Measurements from ENCODE around the gene ESRP2.

ESRP2 gene

DNA sequence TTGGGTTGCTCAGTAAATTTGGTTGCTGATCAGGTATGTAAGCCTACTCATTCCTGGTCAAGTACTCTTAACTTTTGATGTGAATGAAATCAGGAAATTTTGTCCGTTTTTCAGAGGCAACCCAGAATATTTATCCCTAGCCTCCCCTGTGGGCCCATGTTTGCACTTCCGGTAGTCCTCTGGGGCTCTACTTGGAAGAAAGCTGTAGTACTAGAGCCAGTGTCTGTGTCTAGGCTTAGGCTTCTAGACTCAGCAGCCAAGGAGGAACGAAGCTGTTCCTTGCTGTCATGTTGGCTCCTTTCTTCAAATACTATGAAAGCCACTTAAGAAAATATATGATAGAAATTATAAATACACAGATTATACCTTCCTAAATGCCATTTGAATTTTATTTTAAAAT is 21.2 kb downstream of the ESRP2 start:
- DNase-seq: no peak

DNA sequence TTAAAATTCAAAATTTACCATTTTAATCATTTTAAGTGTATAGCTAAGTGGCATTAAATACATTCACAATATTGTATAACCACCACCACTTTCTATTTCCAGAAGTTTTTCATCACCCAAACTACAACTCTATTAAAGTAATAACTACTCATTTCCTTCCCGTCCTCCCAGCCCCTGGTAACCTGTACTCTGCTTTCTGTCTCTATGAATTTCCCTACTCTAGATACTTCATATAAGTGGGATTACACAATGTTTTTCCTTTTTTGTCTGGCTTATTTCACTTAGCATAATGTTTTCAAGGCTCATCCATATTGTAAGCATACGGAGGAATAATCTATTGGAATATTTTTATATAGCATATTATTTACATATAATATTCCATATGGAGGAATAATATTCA is 29.7 kb downstream of the ESRP2 start:
- no peak for DNase-seq

DNA sequence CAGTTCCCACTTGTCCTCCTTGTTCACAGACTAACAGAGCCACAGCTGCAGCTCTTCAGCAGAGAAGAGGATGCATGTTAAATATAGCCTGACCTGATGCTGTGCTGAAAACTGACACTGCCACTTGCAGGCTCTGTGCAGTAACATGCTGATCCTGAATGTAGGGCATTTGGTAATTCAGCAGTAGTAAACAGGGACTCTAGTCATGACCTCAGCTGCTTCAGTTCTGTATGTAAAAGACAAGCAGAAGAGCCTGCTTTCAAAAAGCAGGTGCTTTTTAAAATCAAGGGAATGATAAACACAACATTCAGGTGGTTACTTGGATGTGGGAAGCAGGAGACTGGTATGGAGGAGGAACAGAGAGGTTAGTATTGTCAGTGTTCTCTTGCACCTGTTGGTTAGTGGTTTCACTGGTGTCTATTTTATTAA is 33.8 kb downstream of the ESRP2 start:
- no peak for DNase-seq

DNA sequence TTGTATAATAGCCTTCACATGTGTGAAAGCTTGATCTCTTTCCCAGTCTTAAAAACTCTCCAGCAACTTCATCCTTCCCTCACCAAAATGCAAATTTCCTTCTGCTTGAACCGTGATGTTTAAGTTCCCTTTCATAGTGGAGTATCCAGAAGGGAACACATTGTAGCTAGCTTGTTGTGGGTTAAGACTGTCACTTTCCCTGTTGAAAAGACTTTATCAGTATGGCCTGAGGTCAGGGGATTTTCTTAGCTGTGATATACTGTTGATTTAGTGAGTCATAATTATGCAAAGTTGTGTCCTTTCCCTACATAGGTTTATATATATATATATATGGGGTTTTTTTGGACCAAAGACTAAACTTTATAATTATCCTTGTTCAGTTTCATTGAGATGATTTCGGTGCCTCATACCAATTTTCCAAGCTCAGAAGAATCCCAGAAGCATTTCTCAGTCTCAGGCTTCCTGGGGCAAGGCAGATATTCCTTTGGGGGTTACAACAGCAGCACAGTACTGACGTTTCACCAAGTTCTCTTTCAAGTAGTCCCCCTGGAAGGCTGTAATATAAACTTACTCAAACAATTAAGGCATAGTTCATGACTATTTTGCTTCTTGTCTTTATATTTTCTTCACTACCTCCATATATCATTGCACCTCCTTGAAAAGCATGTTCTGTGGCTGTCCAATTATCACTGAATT is 35.7 kb downstream of the ESRP2 start:
- DNase-seq: no peak

DNA sequence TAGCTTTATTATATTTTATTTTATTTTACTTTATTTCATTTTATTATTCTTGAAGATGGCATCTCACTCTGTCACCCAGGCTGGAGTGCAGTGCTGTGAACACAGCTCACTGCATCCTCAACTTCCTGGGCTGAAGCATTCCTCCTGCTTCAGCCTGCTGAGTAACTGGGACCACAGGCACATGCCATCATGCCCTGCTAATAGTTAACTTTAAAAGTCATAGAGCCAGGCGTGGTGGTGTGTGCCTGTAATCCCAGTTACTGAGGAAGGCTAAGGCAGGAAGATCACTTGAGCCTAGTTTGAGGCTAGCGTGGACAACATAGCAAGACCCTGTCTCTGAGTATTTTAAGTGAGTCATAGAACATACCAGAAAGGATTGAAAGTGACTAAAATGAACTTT is 38.7 kb downstream of the ESRP2 start:
- peak; percentile 57 for DNase-seq

DNA sequence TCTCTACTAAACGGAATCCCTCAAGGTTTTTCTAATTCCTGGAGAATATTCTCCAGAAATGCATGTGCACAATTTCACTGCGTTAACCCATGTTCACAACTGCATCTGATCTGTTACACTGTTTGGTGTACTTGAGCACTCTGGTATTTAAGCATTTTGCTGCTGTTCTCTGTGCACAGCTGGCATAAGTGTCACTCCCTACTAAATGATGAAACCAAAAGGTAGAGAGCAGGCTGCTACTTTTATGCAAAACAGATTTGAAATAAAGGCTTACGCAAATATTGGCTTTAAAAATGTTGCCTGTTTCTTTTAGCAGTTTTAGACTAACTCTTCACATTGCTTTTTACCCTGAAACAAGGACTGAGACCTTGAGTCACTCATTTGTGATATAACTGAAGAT is 41.7 kb downstream of the ESRP2 start:
- DNase-seq: no peak

DNA sequence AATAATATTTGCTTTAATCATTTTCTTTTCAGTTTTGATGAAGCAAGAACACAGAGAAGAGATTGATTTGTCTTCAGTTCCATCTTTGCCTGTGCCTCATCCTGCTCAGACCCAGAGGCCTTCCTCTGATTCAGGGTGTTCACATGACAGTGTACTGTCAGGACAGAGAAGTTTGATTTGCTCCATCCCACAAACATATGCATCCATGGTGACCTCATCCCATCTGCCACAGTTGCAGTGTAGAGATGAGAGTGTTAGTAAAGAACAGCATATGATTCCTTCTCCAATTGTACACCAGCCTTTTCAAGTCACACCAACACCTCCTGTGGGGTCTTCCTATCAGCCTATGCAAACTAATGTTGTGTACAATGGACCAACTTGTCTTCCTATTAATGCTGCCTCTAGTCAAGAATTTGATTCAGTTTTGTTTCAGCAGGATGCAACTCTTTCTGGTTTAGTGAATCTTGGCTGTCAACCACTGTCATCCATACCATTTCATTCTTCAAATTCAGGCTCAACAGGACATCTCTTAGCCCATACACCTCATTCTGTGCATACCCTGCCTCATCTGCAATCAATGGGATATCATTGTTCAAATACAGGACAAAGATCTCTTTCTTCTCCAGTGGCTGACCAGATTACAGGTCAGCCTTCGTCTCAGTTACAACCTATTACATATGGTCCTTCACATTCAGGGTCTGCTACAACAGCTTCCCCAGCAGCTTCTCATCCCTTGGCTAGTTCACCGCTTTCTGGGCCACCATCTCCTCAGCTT is 45.0 kb downstream of the ESRP2 start:
- DNase-seq: no peak

DNA sequence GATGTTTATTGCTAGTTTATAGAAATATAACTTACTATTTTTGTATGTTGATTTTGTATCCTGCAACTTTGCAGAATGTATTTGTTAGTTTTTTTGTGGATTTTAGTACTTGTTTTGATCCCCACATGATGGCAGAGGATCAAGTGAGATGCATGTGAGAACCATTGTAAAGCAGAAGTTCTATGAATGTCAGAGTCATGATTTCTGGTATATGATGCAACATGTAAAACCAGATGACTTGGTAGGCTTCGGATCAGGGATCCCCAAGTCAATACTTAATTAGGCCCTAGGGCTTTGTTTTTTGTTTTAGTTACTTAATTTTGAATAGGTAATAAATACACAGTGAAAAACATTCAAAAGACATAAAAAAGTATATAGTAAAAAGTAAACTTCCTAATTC is 45.8 kb downstream of the ESRP2 start:
- no peak for DNase-seq

DNA sequence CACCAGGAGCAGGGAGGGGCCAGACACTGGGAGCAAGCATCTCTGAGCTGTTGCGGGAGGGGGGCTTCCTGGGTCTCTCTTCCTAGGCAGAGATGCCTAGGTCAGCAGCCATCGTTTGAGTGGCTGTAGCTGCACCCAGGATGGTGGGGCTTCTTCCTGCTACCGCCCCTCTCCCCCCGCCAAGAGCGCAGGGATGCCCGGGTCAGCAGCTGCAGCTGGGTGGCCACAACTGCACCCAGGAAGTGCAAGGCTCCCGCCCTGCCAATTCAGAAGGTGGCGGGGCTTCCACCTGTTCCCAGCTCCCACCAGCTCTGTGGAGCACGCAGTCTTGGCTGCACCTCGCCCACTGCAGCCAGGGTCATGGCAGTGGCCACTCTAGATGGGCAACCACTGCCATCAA is 47.8 kb downstream of the ESRP2 start:
- DNase-seq: no peak

DNA sequence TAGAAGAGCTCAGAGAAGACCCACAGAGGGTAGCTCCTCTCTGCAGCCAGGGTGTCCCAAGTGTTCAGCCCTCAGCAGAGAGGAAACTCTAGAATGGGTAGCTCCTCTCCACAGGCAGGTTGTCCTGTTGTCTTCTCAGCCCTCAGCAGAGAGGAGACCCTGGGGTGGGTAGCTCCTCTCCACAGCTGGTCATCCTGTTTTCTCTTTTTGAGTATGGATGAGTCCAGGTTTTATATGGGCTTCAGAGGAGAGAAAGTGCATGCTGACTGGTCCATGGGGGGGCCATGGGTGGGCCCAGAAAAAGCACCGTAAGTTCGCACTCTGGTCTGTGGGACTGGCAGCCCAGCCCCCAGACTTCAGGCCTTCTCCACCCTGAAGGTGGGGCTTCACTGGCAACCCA is 48.4 kb downstream of the ESRP2 start:
- DNase-seq: no peak

DNA sequence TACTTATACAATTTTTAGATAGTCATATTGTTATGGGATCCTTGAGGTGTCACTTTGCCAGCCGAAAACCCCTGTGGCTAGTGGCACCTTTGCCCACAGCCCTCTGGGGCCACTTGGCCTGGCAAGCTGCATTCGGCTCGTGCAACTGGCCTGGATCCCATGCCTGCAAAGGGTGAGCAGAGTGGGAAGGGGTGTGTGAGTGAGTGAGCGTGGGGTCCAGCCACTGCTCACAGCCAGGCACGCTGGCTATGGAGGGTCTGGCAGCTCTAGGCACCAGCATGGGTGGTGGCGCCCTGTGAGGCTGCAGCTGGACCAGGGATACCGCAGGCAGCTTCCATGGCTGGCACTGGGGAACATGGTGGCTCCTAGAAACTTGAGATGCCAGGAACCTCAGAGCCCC is 49.0 kb downstream of the ESRP2 start:
- DNase-seq: no peak

DNA sequence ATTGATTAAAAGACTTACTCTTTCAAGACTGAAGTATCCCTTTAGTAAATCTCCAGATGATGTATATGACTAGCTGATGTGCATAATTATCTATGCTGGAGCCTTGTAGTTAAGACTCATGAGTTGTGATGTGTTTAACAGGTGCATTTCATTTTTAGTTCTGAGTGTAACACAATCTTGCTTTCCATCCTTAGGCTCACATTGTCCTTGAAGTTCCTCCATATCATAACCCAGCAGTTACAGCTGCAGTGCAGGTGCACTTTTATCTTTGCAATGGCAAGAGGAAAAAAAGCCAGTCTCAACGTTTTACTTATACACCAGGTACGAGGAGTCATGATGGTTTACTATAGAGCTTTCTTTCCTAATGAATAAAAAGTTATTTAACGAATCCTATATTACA is 52.9 kb downstream of the ESRP2 start:
- DNase-seq: no peak

DNA sequence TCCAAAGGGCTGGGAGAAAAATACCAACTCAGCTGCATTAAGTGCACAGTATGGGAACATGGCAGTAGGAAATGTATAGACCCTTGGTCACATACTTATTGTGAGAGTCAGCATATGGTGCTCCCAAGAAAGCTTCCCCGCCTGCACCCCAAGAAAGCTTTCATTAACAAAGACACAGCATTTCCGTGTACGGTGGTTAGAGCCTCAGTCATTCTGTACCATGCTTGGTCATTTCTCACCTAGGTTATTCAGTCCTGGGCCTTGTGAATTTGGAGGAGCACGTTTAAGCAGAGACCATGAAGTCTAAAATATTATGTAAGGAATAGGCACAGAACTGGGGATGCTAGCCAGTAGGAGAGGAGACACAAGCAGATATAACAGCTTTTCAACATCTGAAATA is 56.1 kb downstream of the ESRP2 start:
- no peak for DNase-seq

DNA sequence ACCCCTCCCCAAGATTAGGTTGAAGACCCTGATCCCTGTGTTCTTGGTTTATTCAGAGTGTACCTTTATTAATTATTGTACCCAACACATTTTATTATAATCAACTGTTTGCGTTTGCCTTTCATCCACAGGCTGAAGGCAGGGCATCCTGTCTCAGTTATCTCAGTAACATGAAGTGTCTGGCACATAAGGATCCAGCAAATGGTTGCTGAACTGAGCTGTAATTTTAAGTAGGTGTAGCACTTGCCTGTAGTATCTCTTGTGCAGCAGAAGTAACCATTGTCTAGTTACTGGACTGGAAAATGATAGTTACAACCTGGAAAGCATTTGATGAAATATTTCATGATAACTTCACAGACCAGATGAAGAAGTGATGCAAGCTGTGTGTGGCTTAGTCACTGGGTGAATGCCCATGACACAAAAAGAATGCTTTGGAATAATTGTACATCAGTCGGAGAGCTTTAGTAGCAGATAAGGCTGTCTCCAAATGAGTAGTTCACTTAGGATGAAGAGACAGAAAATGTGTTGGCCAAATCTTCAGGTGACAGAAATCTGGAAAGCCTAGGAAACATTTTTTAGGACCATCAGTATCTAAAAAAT is 56.6 kb downstream of the ESRP2 start:
- no peak for DNase-seq

Data from islet precursor cell (in vitro differentiated cells).